Embryonic facial prominence (tissue), 1 donor: Measurements from ENCODE around the gene GNAT1.
A peak's percentile ranks its signal among the peaks of the same experiment; 100 is the strongest.

Experiments used
- DNase-seq: peaks from one replicate; pipeline ENCODE4 v3.0.0-alpha.2; 2016; ENCODE audit errors: extremely low spot score

The GNAT1 gene

DNA sequence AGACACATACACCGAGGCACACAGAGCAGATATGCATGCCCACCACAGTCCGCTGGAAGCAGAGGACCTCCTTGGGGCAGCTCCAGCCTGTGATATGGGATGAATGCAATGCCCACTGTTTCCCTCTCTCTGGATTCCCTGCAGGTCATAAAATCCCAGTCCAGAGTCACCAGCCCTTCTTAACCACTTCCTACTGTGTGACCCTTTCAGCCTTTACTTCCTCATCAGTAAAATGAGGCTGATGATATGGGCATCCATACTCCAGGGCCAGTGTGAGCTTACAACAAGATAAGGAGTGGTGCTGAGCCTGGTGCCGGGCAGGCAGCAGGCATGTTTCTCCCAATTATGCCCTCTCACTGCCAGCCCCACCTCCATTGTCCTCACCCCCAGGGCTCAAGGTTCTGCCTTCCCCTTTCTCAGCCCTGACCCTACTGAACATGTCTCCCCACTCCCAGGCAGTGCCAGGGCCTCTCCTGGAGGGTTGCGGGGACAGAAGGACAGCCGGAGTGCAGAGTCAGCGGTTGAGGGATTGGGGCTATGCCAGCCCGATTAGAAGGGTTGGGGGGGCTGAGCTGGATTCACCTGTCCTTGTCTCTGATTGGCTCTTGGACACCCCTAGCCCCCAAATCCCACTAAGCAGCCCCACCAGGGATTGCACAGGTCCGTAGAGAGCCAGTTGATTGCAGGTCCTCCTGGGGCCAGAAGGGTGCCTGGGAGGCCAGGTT is at the start of gene GNAT1:
Gene GNAT1 (plus strand): TSS at position 675 of the 725 bp plus-strand sequence. CDS start 116 bp downstream, outside the sequence.
- DNase-seq = no peak

GRCh38 chr3:50146316-50146901 is 45.0 kb upstream of the GNAT1 start:
- no peak for DNase-seq

DNA sequence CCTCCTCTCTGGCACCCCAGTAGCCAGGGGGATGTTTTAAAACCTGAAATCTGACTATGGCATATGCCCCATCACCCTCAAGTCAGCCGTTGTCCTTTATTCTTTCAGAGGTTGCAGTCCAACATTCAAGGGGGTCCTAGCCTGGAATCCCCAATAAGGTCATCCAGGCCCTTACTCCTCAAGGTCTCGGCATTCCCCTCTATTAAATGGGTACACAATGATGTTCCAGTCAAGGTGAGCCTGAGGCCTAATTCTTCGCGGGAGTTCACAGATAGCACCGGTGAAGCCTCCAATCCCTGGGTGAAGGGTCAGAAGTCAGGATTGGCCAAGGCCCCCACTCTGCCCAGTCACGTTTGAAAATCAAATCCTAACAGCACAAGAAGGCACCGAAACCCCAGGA is 44.4 kb upstream of the GNAT1 start:
- DNase-seq = no peak

DNA sequence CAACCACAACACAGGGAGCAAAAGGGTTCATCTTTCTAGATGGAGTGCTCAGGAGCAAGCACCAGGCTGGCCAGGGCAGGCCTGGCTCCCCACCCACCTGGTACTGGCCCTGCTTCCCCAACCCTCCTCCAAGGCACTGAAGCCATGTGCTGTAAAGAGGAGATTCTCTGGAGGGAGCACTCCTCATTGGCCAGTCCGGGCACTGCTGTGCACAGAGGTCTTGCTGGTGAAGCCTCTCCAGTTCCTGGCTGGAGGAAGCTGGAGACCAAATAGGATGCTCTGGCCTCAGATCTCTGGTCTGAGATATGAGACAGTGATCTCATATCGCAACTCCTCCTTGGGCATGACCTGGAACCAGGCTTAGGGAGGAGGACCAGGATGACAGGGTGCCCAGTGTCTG is 44.0 kb upstream of the GNAT1 start:
- DNase-seq = no peak

DNA sequence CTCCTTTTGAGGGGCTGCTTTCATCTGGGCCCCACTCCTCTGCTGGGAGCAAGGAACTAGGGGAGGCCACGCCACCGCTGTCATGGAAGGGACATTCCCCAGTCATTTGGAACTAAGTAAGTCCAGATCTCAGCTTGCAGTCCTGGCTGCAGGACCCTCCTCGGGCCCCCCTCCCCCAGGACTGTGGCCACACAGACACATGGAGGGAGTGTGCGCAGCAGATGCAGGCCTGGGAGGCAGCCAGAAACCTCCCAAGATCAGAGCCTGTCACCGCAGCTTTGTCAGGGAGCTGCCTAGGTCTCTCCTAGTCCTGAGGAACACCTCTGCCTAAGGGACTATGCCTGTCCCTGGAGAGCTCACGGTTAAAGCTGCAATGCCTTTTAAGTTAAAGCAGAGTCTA is 43.5 kb upstream of the GNAT1 start:
- no peak for DNase-seq

- no peak for DNase-seq
Observed at GRCh38 chr3:50150404-50150750, 41.0 kb upstream of the GNAT1 start.

GRCh38 chr3:50150863-50151686 is 40.3 kb upstream of the GNAT1 start:
- peak; percentile 53 for DNase-seq

DNA sequence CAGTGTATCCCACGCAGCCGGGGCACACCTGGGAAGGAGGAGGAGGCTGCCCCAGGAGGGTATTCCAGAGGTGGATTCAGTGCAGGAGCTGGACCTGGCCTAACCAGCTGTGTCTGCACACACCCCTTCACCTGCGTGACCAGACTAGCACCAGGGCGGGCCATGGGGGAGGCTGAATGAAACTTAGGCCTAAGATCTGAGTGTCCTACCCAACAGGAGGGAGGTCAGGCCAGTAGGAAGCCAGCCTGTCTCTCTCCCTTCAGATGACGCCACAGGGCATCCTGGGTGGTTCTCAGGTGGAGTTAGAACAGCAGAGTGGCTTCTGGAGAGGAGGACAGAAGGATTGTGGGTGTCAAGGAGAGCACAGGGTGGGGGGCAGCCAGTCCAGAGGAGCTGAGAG is 39.7 kb upstream of the GNAT1 start:
- DNase-seq = no peak

DNA sequence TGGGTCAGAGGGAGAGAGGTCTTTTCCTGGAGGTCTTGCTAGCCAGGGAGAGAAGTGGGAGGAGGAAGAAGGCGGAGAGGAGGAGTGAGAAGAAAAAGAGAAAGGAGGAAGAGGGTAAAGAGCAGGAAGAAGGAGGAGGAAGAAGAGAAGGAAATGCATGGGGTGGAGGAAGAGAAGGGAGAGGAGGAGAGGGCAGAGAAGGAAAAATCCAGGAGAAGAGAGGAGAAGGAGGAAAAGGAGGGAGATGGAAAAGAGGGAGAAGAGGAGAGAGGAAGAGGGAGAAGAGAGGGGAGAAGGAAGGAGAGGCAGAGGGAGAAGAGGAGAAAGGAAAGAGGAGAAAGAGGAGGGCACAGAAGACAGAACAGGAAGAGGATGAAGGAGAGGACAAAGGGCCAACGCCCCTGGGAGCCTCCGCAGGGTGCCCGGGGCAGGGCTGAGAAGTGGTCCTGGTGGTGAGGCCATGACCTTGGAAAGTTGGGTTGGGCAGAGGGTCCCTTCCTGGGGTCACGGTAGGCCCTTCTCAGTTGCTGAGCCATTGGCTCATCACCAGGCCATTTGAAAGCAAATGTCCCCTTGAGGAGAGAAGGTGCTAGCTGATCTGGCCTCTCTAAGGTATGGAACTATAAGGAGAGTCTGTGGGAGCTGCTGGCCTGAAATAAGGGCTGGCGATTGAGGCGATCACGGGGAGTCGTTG is 37.5 kb upstream of the GNAT1 start:
- DNase-seq = no peak

DNA sequence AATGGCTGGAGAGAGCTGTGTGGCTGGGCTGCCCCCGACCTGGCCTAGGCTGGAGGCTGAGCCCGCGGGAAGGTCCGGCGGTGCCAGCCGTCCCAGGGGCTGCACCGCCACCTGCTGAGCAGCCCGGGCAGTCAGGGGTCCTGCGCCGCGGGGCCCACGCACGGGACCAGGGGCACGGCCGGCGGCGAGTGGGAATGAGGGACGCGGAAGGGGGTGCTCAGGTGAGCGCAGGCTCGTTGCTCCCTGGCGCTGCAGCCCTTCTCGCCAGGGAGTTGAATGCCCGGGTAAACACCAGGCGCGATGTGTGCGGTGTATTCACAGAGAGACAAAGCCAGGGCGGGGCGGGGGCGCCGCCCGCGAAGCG is 37.0 kb upstream of the GNAT1 start:
- no peak for DNase-seq

GRCh38 chr3:50154840-50155490 is 36.4 kb upstream of the GNAT1 start, which contains the start of gene SEMA3F:
SEMA3F (plus strand) TSS chr3:50155324; CDS start chr3:50159623, 4,299 bp downstream.
- no peak for DNase-seq

GRCh38 chr3:50155491-50155878 is 35.9 kb upstream of the GNAT1 start:
- DNase-seq = no peak

GRCh38 chr3:50155891-50156290 is 35.5 kb upstream of the GNAT1 start:
- DNase-seq = no peak

DNA sequence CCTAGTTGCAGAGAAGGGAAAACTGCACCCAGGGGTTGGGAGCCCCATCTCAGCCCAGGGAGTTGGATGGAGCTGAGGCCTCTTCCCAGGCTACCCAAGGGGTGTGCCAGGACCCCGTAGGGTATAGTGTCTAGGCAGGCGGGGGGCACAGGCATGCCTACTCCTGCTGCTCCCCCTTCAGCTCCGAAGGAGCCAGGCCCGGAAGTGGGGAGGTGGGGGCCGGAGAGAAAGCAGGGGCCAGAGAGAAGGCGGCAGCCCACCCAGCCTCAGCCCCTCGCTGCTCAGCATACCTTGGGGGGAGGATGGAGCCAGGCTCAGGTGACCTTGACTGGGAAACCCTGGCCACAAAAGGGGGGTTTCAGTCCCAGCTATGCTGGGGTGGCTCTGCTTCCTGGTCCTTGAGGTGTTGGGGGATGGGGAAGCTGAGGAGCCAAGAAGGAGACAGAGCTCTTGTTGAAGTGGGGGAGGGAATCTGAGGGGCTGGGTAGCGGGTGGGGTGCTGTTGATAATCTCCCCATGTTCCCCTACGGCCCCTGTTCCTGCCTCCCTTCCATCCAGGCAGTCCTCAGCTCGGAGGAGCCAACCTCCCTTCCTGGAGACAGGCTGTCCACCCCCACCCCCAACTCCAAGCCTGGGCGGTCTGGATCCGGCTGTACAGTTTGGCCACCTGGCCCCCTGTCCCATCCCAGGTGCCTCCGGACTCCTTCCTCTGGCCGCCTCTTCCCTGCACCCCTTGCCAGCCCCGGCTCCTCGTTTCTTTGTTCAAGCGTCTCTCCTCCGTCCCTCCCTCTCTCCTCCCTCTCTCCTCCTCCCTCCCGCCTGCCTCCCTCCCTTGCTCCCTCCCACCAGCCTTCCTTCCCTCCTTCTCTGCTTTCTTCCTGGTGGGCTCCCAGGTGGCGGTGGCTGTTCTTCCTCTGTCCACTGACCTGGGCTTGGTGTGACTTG is 34.6 kb upstream of the GNAT1 start:
- peak; percentile 52 for DNase-seq

DNA sequence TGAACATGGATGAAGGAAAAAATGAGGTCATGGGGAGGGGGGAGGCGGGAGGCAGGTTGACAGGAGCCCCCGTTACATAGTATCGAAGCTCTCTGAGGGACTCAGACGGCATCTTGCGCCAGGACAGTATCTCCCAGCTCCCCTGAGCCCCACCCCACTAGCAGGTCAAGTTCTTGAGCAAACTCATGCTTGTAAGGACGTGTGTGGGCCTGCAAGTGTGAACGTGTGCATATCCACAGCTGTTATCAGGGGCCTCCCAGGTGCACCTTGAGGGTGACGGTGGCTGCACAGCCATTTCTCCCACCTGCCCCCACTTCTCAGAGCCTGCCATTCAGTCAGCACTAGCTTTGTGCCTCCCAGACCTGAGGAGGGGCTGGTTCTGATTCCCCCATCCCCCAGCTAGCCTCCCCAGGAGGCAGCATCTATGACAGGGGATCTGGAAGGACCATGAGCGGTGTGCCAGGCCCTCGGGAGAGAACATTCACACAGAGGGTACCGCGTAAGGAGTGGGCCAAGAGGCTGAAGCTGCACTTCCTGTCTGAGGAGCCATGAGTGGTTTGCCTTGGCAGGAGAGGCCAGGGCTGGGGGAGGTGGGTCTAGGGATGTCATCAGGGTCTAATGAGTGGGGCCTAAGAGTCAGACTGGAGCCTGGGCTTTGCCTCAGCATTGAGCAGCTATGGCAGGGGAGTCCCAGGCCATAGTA is 33.4 kb upstream of the GNAT1 start:
- no peak for DNase-seq

DNA sequence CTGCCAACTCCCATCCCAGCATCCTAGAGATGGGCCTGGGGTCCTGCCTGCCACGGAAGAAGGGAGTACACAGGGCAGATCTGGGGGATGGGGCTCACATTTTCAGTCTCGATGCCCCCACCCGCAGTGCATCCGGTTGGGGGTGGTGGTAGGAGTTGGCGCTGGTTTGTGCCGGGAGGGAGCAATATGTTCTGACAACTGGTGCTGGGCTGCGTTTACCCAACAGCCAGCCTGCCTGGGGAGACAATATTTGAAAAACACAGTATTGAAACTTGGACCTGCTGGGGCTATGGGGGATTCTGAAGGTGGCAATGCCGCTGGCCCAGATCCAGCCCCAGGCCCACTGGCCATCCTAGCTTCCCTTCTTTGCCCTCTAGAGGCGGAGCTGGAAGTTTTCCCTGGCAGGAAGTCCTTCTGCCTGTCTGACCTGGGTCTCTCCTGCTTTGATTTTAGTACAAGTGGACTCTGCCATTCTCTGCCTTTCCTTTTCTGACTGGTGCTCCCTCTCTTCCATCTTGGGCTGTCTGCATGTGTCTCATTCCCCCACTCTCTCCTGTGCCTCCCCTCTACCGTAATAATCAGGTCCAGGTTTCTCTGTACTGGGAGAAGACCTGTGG is 32.8 kb upstream of the GNAT1 start:
- no peak for DNase-seq

GRCh38 chr3:50160561-50160983 is 30.8 kb upstream of the GNAT1 start:
- no peak for DNase-seq

DNA sequence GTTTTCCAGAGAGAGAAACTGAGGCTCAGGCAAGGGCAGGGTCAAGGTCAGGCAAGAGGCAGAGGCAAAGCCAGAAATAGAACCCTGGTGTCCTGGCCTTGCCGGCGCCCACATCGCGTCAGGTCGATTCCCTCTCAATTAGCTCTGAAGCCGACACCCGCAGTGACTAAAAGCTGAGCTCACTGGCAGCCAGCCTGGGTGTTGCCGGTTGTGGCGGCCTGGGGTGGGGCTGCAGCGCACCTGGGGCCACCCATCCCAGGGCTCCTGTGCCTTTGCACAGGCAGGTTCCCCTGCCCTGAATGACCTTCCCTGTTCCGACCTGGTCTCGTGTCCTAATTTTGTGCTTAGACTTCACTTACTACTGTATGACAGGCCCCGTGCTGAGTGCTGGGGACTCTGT is 30.1 kb upstream of the GNAT1 start:
- no peak for DNase-seq
